Activated T-cell treated with anti-CD3 and anti-CD28 coated beads for 24 hours (primary cell): ENCODE data around the gene DBH.
A peak's percentile ranks its signal among the peaks of the same experiment; 100 is the strongest.

ENCODE experiments used
- DNase-seq: peaks from one replicate; pipeline ENCODE4 v3.0.0-alpha.2; 2020; ENCODE audit warnings: low read depth

The DBH gene

DNA sequence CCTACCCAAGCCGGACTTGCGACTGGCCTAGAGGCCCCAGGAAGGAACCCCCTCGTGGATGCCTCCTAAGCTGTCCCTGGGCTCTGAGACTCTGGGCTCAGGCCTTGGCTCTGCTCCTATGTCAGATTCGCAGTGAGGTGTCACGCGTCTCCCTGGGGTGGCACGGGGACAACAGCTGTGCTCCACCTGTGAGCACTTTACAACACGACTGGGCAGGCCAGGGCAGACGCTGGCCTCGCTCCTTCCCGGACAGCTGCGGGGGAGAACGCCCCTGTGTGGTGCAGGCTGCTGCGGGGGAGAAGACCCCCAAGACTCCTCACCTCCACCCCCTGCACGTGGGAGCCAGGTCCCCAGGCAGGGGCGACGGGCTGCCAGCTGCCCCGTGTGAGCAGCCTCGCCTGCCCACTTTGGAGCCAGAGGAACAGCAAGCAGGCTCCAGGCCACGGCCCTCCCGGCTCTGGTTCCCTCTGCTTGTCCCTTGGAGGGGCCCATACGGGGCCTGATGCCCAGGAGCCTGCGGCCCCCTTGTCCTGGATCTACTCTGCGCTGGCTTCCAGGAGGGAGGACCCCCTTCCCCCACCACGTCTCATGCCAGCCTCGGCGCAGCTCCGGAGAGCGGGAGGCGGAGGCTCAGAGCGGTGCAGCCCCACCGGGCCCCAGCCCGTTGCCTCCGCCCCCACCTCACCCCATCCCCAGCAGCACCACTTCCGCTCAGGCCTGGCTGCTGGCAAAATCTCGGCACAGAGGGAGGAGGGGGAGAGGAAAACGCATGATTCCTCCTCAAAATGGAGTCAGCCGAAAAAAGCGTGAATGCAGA, 66.0 kb downstream of the DBH start:
- peak; percentile 60 for DNase-seq

DNA sequence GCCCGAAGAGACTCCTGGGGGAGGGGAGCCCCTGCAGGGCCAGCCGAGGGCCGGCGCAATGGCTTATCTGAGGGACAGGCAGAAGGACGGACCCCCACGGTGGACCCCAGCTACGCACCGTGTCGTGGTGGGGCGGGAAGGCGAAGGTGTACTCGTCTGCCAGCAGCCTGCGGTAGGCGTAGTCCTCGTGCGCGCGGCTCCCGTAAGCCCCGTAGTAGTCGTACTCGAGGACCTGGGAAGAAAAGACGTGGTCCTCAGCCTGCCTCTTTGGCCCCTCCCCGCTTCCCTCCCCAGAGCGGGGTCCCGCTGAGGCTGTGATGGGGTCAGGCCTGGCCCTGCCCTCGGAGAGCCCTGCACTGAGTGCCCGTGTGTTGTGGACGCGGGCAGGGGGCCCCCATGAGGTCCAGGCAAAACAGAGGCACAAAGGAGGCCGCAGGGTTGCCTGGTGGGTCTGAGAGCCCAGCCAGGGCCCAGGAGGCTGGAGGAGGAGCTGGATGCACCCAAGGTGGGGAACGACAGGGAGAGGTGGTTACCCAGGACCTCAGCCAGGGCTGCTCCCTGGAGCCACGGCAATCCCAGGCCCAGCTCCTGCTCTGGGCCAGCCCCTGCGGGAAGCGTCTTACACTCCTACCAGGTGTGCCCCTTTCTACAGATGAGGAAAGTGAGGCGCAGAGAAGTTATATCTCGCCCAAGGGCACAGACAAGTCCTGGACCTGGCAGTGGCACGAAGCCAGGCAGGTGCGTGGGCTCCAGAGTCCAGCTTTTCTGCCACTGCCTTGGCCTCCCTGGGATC, 66.8 kb downstream of the DBH start:
- no peak for DNase-seq

DNA sequence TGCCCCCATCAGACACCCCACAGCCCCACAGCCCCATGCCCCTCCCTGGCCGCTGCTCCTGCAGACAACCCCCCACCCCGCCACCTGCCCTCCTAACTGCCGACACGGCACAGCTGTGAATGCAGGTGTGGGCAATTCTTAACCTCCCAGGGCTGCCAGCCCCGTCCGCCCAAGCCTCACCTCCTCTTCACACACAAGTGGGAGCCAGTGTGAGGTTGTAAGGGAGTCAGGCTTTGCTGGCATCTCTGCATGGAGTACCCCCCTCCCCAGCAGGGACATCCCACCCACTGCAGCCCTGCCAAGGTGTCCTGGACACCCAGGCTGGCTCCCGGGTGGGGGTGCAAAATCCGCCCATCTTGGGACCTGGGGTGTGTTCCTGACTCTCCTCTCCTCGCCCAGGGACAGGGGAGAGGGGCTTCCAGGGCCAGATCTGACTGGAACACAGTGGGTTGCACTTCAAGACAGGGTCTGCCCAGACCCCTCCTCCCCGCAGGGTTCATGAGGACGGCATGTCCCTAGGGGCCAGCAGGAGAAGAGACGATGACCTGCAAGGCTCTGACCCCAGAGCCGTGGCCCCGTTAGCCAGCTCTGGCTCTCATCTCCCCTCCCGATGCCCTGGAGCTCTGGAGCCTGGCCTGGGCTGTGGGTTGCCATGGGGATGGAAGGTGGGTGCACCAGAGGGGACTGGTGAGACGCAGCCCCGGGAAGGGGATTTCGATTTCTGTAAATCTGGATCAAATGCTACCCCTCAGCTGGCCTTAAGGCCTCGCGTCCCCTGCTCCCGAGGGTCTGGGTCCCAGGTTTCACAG, 67.6 kb downstream of the DBH start:
- DNase-seq: no peak

DNA sequence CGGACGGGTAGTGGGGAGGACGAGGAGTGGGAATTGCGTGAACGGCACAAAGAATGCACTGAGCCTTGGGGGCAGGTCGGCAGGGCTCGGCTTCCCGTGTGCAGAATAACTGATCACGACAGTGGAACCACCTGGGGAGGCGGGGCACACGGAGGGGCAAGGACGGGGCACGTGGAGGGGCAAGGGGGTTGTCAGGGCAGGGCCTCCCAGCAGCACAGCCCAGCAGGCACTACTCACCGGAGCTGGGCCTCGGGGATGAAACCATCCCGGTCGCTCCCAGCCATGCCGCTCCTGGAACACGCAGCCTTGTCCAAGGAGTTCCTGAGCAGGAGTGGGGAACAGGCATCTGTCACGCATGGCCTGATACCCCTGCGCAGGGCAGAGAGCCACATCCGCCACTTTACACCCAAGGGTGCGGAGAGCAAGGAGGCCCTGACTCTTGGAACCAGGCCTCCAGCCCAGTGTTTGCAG, 68.6 kb downstream of the DBH start:
- no peak for DNase-seq

DNA sequence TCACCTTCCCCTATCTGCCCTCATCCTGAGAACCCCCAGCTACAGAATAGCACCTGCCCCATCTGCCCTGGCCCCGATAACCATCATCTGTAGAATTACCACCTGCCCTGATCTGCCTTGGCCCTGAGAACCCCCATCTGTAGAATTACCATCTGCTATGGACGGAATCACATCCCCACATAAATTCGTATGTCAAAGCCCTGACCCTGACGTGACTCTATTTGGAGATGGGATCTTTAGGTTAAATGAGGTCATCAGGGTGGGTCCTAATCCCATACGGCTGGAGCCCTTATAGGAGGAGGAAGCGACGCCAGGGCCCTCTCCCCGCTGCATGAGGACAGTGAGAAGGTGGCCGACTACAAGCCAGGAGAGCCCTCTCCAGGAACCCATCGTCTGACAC, 69.4 kb downstream of the DBH start:
- no peak for DNase-seq

DNA sequence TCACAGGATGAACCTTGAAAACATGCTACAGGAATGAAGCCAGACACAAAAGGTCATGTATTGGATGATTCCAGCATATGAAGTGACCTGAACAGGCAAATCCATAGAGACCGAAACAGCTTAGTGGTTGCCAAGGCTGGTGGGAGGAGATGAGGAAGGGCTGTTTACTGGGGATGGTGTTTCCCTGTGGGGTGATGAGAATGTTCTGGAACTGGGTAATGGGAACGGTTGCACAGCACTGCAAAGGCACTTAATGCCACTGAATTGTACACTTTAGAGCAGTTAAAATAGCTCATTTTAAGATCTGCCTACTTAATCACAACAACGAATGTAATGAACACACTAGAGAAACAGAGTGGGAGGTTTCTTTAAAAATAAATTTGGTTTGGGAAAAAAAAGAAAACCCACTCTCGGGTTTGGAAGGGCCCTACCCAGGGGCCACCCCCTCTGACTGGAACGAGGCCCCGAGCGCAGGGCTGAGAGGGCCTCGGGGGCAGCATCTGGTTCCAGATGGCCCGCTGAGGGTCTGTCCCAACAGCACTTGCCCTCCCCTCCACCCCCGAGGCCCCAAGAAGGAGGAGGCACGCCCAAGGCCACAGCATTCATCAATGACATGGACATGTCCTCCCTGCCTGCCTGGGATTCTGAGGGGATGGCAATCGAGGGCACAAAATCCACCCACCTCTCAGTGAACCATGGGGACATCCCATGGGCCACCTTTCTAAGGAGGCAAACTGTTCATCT, 70.3 kb downstream of the DBH start:
- DNase-seq: no peak

DNA sequence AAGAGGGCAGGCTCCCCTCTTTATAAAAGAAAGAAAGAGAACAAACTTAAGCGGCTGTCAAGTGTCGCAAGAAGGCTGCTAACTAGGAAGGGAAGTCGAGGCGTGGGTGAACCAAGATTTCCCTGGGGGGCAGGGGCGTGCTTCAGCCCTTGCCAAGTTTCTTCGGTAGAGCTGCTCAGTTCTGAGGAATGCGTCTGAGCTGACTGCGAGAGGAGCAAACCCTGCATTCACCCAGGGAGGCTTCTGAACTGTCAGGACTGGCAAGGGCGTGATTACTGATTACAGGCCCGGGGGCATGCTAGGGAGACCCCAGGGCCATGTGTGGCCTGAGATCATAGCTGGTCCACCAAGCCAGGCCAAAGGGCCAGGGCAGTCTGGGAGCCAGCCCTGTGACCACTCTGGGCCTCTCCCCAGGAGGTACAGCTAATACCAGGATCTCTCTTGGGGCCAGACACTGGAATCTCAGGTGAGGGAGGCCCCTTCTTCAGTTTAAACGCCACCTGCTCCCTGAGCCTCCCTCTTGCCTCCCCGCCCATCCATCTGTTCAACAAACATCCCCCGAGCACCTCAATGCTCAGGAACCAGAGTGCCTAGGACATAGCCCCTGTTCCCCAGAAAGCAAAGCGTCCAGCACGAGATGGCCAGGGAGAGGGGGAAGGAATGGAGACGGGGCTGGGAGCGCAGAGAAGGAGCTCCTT, 71.1 kb downstream of the DBH start:
- no peak for DNase-seq

DNA sequence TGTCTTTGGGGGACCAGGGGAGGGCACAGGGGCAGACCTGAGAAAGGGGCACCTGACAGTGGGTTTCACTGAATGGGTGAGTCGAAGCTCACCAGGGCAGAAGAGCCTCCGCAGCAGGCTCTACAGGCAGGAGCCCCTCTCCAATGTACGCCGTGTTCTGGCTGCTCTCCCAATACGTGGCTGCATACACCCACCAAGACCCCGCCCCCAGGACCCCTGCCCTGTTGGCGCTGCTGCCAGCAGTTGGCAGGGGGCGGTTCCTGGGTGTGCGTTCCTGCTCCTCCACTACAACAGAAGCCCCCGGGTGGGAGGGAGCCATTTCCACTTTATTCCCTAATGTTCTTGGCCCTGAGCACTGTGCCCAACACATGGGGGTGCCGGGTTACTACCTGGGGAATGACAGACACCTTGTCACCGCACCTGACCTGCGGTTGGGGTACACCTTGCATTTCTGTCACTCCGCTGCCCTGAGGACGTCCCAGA, 71.6 kb downstream of the DBH start:
- no peak for DNase-seq

DNA sequence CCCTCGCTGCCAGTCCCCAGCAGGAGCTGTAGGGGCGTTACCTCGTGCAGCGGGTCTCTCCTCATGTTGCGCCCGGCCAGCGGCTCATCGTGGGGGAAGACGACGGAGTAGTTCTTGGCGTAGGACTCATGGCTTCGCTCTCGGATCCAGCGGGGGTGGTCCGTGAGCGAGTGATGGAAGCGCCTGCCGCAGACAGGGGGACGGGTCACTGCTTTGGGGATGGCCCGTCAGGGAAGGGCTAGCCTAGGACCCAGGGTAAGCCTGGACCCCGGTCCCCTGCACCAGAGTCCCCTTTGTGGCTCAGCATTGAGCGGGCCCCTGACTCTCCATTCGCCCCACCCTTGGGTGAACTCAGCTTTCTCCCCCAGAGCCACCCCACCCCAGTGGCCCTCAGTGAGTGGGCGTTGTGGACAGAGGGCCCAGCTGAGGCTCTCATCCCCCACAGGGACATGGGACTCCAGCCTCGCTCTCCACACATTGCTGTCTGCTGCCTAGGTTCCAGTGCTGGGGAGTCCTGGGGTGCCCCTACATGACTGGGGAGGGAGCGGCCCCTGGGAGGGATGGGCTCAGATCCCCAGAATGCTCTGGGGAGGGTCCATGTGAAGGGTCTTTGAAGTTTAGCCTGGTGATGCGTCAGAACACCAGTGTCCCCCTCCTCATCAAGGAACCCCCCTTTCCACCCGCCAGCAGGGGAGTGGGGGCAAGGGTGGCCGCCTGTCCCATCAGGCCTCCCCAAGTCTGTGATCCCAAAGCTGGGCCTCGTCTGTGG, 72.3 kb downstream of the DBH start:
- no peak for DNase-seq
